ENCODE measurements around the gene LCN1. TPM values are rescaled to one million over a fixed set of nuclear protein-coding genes. Genes with fewer than 3 reads are reported as not detected.

LCN1 gene
- total RNA-seq, 2 experiments from 2014 or later = not detected

GRCh38 chr9:135485832-135486231 is 35.4 kb upstream of the LCN1 start:
- H3K9me3 ChIP-seq (ENCODE audit: low read length) = no peaks in the 10 kb centered on the region
- TF ChIP-seq CTCF (conservative IDR thresholded peaks at IDR 0.05; ENCODE audit: low read length) (no peak), EZH2phosphoT487 (IDR thresholded peaks at IDR 0.05; ENCODE audit: borderline replicate concordance, low read depth, low read length) (no peak)
- H3K4me1 ChIP-seq (ENCODE audit: insufficient read depth, low read length, poor library complexity, severe bottlenecking) = no peaks in the 10 kb centered on the region
- ChIA-PET CTCF (ENCODE audit: unreplicated experiment) (no interaction called here), POLR2A (no interaction called here)
- H3K4me2 ChIP-seq (ENCODE audit: low read length) = no peak overlapping the region
- no peak overlapping the region for H2AFZ ChIP-seq (ENCODE audit: low read length)
- no peaks in the 10 kb centered on the region for H3K79me2 ChIP-seq (ENCODE audit: insufficient read depth, low read depth, low read length)
- intact Hi-C loops (cut with micrococcal nuclease; ENCODE audit: unreplicated experiment) = no loop called here
- BruUV-seq (replicated peaks) = no TSS peak
- no peak overlapping the region for H3K27ac ChIP-seq (ENCODE audit: low read depth, low read length, poor library complexity, severe bottlenecking)
- H3K4me3 ChIP-seq (ENCODE audit: low read depth, low read length, poor library complexity, severe bottlenecking) = no peak overlapping the region
- H3K9me2 ChIP-seq (ENCODE audit: insufficient read depth, low read length) = no peaks in the 10 kb centered on the region
- H4K20me1 ChIP-seq (ENCODE audit: insufficient read depth, low read length) = no peaks in the 10 kb centered on the region
- no peak for DNase-seq (ENCODE audit: low spot score)
- H3K36me3 ChIP-seq (ENCODE audit: insufficient read depth, low read length) = no peaks in the 10 kb centered on the region

GRCh38 chr9:135486267-135487065 is 34.8 kb upstream of the LCN1 start:
- no TSS peak for BruUV-seq (replicated peaks)
- DNase-seq (ENCODE audit: low spot score) = no peak
- no peaks in the 10 kb centered on the region for H3K36me3 ChIP-seq (ENCODE audit: insufficient read depth, low read length)
- H2AFZ ChIP-seq (ENCODE audit: low read length) = no peak overlapping the region
- H3K79me2 ChIP-seq (ENCODE audit: insufficient read depth, low read depth, low read length) = no peaks in the 10 kb centered on the region
- TF ChIP-seq CTCF (conservative IDR thresholded peaks at IDR 0.05; ENCODE audit: low read length) (no peak), EZH2phosphoT487 (IDR thresholded peaks at IDR 0.05; ENCODE audit: borderline replicate concordance, low read depth, low read length) (no peak)
- H3K9me3 ChIP-seq (ENCODE audit: low read length) = no peaks in the 10 kb centered on the region
- ChIA-PET CTCF (ENCODE audit: unreplicated experiment) (no interaction called here), POLR2A (no interaction called here)
- no peaks in the 10 kb centered on the region for H3K9me2 ChIP-seq (ENCODE audit: insufficient read depth, low read length)
- intact Hi-C loops (cut with micrococcal nuclease; ENCODE audit: unreplicated experiment) = no loop called here
- no peak overlapping the region for H3K4me2 ChIP-seq (ENCODE audit: low read length)
- no peaks in the 10 kb centered on the region for H3K4me1 ChIP-seq (ENCODE audit: insufficient read depth, low read length, poor library complexity, severe bottlenecking)
- no peak overlapping the region for H3K4me3 ChIP-seq (ENCODE audit: low read depth, low read length, poor library complexity, severe bottlenecking)
- no peak overlapping the region for H3K27ac ChIP-seq (ENCODE audit: low read depth, low read length, poor library complexity, severe bottlenecking)
- H4K20me1 ChIP-seq (ENCODE audit: insufficient read depth, low read length) = no peaks in the 10 kb centered on the region

GRCh38 chr9:135487281-135488012 is 33.8 kb upstream of the LCN1 start:
- no peaks in the 10 kb centered on the region for H3K9me3 ChIP-seq (ENCODE audit: low read length)
- intact Hi-C loops (cut with micrococcal nuclease; ENCODE audit: unreplicated experiment) = no loop called here
- no peak overlapping the region for H3K27ac ChIP-seq (ENCODE audit: low read depth, low read length, poor library complexity, severe bottlenecking)
- no peak for DNase-seq (ENCODE audit: low spot score)
- H3K36me3 ChIP-seq (ENCODE audit: insufficient read depth, low read length) = no peaks in the 10 kb centered on the region
- no peak overlapping the region for H3K4me2 ChIP-seq (ENCODE audit: low read length)
- TF ChIP-seq CTCF (conservative IDR thresholded peaks at IDR 0.05; ENCODE audit: low read length) = no peak
- no peak for TF ChIP-seq EZH2phosphoT487 (IDR thresholded peaks at IDR 0.05; ENCODE audit: borderline replicate concordance, low read depth, low read length)
- CTCF ChIA-PET (ENCODE audit: unreplicated experiment) = no interaction called here
- no peaks in the 10 kb centered on the region for H3K4me1 ChIP-seq (ENCODE audit: insufficient read depth, low read length, poor library complexity, severe bottlenecking)
- POLR2A ChIA-PET = no interaction called here
- no peak overlapping the region for H3K4me3 ChIP-seq (ENCODE audit: low read depth, low read length, poor library complexity, severe bottlenecking)
- no peak overlapping the region for H2AFZ ChIP-seq (ENCODE audit: low read length)
- no TSS peak for BruUV-seq (replicated peaks)
- H4K20me1 ChIP-seq (ENCODE audit: insufficient read depth, low read length) = no peaks in the 10 kb centered on the region
- no peaks in the 10 kb centered on the region for H3K79me2 ChIP-seq (ENCODE audit: insufficient read depth, low read depth, low read length)
- H3K9me2 ChIP-seq (ENCODE audit: insufficient read depth, low read length) = no peaks in the 10 kb centered on the region
